Measurements from ENCODE around the gene SSTR3.

Gene SSTR3

DNA sequence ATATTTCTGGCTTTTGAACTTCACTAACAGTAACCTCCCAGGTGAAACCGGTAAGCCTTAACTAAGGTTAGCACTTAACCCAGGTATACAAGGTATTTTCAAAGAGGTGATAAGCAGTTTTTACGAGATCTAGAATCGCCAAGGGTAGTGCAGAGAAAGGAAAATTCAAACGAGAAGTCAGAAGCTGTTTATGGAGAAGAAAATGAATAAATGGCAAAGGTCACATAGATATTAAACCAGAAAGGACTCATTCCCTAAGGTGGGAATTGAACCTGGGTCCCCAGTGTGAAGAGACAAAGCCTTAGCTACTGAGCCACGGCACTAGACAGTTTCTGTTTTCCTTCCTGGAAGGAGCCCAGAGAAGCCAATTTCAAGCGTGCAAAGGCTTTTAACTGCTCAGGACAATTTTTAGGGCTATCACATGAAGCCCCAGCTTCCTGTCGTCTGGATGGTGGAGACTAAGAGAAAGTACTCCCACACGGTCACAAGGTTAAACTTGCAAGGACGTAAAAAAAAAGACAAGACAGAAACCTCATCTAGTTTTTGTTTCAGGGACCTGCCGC, 18.6 kb downstream of the SSTR3 start:
- DNase-seq, result peak in 1 of 2 donors; percentile 97

DNA sequence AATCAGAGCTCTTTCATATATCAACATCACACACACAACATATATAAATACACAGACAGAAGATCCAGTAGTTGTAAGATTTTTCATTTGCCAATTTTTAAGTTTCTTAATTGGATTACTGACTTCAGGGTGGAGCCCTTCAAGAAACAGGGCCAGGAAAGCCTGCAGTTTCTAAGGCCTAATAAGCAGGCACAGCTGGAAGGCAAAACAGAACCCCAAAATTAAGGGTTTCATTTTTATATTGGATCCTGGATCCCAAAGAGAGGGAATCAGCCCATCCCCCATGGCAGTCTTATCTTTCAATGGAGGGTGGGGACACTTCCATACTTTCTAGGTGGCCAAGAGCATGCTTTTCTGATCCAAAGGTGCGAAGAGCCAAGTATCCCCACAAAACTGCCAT, 19.5 kb downstream of the SSTR3 start:
- DNase-seq, result no peak

DNA sequence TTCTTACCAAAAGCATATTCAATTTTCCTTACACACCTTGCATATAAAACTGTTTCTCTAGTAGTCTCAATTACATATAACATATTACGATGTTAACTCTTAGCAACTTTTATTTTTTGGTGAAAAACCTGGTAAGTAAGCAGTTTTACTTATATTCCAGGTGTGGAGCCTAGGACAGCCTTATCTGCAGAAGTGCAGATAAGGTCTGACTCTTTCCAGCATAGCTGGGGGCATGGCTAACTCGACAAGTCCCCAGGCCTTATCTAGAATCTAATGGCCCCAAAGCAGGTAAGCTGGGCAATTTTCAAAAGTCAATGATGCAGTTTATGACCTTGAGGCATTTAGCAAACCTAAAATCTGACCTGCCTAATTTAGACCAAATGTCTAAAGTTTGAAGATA, 20.1 kb downstream of the SSTR3 start:
- no peak for DNase-seq

DNA sequence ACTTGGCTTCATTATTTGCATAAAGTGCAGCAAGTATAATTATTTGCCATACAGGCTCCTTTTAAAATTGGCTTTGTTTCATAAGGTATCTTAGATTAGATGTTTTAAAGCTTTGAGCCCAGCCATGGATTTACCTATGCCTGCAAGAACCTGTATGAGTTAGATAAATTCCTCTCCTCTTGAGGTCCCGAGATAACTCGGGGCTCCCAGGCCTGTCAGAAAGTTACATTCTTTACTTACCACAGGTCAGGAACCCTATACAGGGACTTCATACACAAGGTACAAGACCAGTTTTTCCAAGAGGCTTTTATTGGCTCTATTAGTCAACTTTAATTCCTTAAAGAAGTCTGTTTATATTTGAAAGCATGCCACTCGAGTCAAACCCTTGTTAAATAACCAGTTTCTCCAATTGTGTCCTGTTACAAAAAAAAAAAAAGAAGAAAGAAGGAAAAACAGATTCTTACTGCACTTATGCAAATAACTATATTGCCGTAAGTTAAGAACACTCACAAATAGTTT, 22.0 kb downstream of the SSTR3 start:
- DNase-seq, result no peak

DNA sequence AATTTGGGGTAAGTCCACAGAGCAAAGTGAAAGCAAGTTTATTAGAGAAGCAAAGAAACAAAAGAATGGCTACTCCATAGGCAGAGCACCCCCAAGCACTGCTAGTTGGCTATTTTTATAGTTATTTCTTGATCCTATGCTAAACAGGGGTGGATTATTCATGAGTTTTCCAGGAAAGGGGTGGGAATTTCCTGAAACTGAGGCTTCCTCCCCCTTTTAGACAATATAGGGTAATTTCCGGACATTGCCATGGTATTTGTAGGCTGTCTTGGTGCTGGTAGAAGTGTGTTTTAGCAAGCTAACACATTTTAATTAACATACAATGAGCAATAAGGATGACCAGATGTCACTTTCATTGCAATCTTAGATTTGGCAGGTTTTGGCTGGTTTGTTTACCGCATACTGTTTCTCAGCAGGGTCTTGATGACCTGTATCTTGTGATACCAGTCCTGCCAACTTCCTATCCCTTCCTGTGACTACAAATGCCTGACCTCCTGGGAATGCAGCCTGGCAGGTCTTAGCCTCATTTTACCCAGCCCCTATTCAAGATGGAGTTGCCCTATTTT, 23.3 kb downstream of the SSTR3 start:
- no peak for DNase-seq

DNA sequence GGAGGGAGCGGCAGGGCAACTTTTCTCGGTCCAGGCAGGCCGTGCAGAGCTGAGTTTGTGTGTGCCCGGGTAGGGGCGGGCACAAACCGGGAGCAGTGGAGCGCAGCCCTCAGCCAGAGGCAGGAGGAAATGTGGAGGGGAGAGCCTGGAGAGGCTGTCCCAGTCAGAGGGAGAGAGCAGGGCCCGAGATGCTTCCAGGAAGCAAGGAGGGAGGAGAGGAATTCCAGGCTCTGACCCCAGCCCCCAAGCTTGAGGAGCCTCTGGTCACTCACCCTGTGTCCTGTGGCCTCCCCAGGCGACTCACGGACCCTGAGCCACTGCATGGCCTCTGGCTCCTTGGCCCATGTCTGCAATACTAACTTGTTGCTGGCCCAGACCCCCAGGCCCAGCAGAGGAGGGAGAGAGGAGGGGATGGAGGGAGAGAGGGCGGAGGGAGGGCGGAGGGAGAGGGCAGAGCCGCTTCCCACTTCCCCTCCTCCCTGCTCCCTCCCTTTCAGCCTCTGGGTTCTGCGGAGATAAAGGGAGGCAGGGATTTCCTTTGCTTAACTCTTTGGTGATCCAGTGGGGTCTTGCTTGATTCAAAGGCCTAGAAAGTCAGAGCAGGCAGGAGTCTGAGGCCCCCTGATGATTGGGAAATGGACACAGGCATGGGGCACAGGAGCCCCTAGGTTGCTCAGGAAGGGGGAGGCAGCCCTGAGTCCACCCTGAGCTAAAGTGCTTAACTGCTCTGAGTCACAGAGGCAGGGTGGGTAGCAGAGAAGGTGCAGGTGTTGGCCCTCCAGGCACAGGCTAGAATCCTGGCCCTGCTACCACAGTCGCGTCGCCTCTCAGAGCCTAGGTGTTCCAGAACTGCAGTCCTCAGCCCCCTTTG, 24.2 kb downstream of the SSTR3 start, which contains the start of gene C1QTNF6:
C1QTNF6 (minus strand) TSS at position 357 of the 871 bp plus-strand sequence; CDS start at position 323, 34 bp downstream.
- DNase-seq, result no peak

DNA sequence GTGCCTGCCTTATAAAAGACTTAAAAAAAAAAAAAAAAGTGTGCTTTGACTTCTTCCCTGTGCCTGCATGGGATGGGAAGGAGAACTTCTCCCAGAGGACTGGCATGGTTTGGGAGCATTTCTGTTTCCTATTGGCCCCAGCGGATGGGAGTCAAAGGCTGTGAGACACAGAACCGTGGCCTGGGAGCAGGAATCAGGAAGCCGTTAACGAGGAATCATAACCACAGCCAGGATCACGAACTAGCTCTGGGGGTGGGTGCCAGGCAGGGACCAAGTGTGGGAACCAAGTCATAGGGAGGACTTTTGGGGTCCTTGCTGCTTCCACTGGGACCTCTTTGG, 24.8 kb downstream of the SSTR3 start:
- DNase-seq, result no peak

DNA sequence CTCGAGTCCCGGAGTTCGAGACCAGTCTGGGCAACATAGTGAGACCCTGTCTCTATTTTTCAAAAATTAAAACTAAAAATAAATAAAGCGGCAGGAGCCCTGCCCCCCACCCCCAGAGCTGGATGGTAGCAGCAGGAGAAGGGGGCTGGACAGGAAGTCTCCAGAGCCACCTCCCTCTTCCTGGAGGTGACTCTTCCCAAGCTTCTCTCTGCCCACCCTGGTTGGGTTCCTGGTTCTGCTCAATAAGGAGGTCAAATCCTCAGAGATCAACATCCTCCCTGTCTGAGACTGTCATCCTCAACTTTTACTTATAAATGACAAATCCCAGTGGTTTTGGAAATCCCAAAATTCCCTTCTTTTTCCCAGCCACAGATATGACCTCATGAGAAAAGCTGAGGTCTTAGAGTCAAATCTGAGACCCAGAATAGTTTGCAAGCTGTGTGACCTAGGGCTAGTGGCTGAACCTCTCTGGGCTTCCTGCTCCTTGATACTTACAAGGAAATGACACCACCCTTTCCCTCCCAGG, 25.2 kb downstream of the SSTR3 start:
- DNase-seq, result no peak

DNA sequence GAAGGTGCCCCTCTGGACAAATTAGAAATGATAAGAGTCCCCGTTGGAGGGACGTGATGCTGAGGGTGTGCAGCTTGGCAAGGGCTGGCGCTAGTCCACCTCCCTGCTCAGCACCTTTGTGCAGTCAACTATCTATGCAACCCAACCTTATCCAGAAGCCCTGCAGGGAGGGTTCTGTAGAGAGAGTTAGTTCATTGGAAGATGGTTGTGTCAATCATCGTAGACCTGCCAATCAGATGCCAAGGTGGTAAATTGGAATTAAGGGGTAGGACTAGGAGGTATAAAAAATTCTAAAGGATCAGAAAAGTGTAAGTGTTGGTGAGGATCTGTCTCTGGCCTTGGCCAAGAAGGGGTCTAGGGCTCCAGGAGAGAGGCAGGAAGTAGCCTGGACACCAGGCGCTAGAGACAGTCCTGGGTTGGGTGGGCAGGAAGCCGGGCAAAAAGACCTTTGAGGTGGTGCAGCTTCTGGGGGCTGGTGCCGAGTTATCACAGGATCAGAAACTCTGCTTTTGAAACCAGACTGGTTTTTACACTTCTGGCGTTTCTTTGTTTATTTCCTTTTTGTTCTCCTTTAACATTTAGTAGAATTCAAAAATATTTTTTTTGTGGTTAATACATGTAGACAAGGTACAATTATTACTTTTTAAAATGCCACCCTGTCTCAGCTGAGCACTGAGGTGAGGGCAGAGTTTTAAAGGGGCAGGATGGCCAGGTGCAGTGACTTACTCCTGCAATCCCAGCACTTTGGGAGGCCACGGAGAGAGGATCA, 25.9 kb downstream of the SSTR3 start:
- DNase-seq, result peak in 1 of 2 donors; percentile 12

DNA sequence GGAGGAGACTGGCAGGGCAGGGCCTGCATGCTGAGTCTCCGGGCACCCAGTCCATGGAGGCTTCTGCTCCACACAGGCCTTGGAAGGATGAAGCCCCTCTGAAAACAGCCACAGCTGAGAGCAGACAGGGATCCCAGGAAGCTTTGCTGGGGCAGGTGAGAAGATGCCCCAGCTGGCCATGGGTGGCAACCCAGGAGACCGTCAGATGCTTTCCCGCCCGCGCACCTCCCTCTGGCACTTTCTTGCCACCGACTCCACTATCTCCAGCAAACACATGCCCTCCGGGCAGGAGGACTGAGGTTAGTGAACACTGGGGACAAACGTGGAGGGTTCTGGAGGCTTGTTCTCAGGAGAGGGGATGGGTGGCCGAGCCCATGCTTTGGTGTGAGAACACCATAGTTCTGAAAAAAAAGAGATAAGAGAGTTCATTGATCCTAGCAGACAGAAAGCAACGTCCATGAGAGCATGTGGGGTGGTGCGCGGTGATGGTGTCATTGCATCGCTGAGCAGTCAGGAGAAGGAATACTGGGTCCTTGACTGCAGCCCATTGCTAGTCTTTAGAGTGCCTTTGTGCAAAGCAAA, 26.5 kb downstream of the SSTR3 start:
- DNase-seq, result no peak

DNA sequence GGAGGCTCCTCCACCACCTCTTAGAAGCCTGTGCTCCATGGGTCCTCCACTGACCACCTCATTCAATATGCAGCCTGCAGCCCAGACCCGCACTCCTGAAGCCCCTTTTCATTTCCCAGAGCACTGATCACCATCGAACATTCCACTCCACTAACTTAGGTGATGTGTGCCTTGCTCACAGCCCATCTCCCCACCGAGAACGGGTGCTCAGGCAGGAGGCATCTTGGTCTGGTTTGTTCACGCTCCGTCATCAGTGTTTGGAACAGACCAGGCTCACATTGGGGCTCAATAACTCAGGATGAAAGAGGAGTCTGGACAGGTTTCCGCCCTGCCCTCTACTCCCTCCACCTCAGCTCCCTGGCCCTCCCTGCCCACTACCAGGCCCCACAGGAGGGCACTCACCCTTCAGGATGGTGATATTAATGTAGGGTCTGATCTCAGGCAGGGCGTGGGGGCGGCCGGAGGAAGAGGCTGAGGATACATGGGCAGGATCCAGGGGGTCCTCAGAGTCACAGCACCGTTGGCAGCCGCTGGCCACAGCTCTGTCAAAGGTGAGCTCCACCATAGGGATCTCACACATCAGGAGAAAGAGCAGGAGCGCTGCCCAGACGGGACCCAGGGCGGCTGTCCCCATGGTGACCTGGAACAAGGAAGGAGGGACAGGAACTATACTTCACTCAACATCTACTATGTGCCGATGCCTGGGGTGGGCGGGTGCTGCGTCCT, 27.3 kb downstream of the SSTR3 start:
- no peak for DNase-seq

DNA sequence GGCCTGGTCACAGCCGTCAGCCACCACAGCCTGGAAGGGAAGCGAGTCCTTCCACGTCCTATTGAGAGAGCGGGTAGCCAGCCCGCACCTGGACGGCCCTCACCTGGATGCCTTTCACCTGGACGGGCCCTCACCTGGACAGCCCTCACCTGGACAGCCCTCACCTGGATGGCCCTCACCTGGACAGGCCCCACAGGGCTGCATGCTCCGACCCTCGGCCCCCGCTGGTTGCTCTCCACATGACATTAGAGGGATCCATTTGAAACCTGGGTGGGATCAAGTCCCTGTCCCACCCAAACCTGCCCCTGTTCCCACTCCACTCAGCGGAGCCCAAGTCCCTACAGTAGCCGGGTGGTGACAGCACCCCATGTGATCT, 27.9 kb downstream of the SSTR3 start:
- no peak for DNase-seq

DNA sequence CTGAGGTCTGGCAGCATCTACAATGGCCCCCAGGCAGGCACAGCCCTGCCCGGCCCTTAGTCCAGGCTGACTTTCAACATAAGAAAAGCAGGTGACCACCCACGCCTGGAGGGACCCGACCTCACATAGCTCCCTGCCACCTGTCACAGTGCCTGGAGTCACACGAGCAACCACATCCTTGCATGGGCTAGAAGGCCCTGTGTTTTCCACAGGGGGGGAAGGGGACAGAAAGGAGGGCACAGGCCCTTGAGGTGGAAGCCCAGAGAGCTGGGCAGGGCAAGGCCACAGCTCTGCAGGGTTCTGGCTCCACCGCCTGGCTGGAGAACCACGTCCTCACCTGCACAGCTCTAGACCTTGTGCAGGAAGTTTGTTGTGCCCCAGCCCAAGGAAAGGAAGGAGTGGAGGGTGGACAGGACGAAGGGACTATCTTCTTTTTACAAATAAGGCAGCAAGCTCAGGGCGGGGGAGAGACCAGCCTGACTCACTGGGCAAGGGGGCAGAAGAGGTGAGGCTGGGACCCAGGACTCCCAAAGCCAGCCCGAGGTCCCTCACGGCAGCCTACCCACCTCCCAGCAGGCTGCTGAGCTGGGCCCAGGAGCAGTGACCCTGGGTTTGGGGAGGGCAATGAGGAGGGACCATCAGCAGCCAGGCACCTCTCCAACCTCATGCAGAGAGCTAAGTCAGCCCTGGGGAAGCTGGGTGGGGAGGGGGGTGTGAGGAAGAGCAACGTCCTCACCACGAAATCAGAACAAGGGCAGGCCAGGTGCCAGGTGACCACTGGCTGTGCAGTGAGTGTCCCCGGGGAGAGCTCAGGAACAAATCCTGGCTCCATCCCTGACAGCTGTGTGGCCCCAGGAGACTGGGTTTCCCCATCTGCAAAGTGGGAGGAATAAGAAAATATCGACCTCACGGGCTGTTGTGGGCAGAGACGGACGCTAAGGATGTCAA, 28.6 kb downstream of the SSTR3 start:
- DNase-seq, result no peak

DNA sequence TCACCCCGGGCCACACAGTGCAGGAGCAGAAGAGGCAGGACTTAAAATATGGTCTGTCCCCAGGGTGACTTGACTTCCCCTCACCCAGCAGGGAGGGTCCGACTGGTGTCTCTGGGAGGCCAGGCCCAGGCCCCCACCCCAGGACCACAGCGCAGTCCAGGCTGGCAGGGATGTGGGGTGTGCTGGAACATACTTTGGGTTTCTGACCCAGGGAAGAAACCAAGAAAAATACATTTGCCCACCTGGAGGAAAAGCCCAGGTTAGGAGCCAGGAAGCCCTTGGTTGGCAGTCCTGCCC, 29.4 kb downstream of the SSTR3 start:
- DNase-seq, result no peak

DNA sequence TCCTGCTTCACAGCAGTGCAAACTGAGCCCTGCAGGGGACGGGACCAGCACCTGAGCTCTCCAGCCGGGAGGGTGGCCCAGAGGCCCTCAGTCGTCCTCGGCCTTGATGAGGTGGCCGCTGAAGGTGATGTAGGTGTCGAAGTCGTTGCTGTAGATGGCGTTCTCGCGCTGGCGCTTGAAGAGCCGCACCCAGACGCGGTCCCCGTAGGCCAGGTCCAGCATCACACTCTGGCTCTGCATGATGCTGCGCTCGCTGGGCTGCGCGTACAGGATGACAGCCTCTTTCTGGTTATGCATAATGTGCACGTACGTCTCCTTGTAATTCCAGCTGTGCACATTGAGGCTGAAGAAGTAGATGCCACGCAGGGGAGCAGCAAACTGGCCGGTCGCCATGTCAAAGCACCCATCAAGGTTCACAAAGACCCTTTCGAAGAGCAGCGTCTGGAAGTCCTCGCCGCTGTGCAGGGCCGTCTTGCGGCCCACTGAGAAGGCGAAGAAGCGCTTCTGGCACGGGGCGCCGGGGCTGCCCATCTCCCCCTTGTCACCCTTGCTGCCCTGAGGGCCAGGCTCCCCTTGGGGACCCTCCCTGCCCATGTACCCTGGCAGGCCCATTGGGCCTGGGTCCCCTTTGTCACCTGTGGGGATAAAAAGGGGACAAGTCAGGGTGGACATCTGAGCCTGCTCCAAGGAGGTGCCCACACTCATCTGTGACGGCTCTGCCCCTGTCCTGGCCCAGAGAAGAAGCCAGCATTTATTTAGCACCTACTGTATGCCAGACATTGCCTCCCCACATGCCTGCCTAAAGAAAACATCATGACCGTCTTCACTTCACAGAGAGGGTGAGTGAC, 30.0 kb downstream of the SSTR3 start:
- no peak for DNase-seq

DNA sequence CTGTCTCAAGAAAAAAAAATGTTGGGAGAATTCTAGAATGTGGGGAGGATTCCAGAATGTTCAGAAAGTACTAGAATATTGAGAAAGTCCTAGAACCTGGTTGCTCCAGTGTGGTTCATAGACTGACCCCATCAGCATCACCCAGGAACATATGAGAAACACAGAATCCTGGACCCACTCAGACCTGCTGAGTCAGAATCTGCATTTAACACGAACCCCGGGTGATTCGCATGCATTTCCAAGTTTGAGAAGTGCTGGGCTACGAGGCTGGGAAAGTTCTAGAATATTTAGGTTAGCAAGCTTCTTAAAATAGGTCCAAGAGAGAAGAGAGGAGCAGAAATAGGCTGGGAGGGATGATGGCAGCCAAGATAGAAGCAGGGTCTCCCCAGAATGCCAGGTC, 30.6 kb downstream of the SSTR3 start:
- no peak for DNase-seq

DNA sequence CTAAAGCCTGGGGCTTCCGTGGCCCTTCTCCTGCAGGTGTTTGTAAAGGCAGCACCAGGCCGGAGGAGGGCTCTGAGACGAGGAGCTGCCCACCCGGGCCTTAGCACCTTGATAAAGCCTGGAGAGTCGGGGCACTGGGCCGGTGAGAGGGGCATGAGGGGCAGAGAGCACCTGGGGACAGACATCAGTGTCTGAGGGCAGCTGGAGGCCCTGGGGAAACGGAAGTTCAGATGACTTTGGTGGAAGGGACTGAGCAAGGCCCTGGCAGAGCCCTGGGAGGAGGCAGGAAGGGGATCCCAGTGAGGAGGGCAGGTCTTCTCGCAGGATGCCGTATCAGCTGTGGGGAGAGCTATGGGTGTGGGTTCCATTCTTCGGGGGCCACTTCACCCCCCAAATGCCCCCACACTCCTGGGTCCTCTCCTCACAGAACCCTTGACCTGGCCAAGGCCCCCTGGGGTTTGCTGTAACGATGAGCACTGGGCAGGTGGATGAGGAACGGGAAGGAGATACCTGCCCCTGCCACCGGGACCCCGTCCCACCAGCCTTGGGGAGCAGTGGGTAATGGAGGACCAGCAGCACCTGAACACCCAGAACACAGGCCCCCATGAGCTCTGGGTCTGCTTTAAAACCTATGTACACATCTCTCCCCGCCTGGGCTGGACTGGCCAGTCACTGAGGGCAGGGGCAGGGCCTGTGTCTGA, 31.6 kb downstream of the SSTR3 start:
- no peak for DNase-seq

DNA sequence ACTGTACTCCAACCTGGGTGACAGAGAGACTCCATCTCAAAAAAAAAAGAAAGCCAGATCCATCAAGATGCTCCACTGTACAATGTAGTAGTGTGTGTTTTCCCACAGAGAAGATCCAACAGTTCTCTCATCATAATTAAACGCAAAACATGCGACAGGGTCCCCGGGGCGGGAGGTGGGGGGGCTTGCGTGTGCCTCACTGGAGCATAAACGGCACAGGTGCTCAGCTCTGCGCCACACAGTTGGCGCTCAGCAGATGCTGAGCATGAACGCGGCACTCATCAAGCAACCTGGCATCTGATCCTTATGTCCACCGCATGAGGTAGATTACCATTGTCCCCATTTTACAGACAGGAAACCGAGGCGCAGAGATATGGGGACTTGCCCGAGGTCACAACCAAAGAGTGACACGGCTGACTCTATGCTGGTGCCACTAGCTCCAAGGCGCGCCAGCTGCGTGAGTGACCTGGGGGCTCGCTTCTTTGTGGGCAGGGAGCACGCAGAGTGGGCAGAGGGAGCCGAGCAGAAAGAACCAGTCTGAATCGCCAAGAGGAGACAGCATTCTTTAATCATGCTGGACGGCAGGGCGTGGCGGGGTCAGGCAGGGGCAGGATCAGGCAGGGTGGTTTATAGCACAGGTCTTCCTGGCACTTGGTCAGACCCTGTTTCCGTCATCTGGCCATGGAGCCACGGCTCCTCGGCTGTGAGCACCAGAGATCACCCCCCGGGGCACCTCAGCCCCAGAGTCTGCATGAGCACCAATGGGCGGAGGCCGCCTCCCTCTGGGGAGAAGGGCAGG, 32.5 kb downstream of the SSTR3 start:
- no peak for DNase-seq

DNA sequence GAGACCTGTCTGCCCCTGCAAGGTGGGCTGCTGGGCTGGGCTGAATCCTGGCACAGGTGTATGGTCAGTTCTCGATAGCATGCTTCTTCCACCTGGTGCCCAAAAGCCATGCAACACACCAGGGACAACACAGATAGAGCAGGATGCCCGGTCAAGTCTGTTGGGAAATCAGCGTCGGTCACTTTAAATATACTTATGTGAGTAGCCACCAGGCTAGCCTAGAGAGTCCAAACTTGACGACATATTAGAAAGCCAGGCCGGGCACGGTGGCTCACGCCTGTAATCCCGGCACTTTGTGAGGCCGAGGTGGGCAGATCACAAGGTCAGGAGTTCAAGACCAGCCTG, 33.2 kb downstream of the SSTR3 start:
- DNase-seq, result no peak
